Stomach (tissue), 9 donors: ENCODE results near the gene CTNNA3. TPM values are rescaled to one million over a fixed set of nuclear protein-coding genes. Genes with fewer than 3 reads are reported as not detected.

Experiments used
- DNase-seq, 2 donors: peaks; one replicate each; pipeline versions ENCODE4 v3.0.0 to v3.0.0-alpha.2; 2013 to 2019
- H3K27ac ChIP-seq, 5 donors: fragments of 200-600 bp in 4 of 5; sonication (generic) in 4 of 5; one replicate each; pipeline ENCODE4 v1.5.1; 2013 to 2019; ENCODE audit warnings: mild to moderate bottlenecking in 1 of 5, moderate library complexity in 1 of 5
- H3K27me3 ChIP-seq, 3 donors: fragments of 200-600 bp; sonication (generic); one replicate each; pipeline ENCODE4 v1.5.1; 2017 to 2019; ENCODE audit warnings: mixed run types in 1 of 3
- H3K36me3 ChIP-seq, 4 donors: fragments of 200-600 bp; sonication (generic); 1 replicate in 3 of 4; 2 replicates in 1 of 4; pipeline ENCODE4 v1.5.1; 2016 to 2019
- H3K4me1 ChIP-seq, 4 donors: fragments of 200-600 bp; sonication (generic); one replicate each; pipeline ENCODE4 v1.5.1; 2016 to 2019
- H3K4me3 ChIP-seq, 4 donors: fragments of 200-600 bp; sonication (generic) in 3 of 4; one replicate each; pipeline ENCODE4 v1.5.1; 2016 to 2019; ENCODE audit warnings: mild to moderate bottlenecking in 1 of 4
- H3K9me3 ChIP-seq, 4 donors: fragments of 200-600 bp; sonication (generic); one replicate each; pipeline ENCODE4 v1.5.1; 2016 to 2019
- CTCF ChIP-seq, 7 experiments: fragments of 450-650 bp in 4 of 7; fragments of 200-600 bp in 3 of 7; sonication (generic) in 3 of 7; IDR thresholded peaks; one replicate each; pipeline ENCODE4 v1.5.1; 2016 to 2019; ENCODE audit warnings: antibody characterized with exemption in 7 of 7, control low read depth in 2 of 7, mild to moderate bottlenecking in 1 of 7
- EP300 ChIP-seq: sonication (generic); formaldehyde crosslinking; IDR thresholded peaks from one replicate; pipeline ENCODE4 v1.6.1; 2017; ENCODE audit warnings: antibody characterized with exemption
- POLR2A ChIP-seq, 4 donors: fragments of 450-650 bp; IDR thresholded peaks; one replicate each; pipeline ENCODE4 v1.6.1; 2016; ENCODE audit warnings: antibody characterized with exemption in 4 of 4, control low read depth in 2 of 4, mild to moderate bottlenecking in 1 of 4, moderate library complexity in 1 of 4
- POLR2AphosphoS5 ChIP-seq, 3 donors: sonication (generic); formaldehyde crosslinking; IDR thresholded peaks; one replicate each; pipeline ENCODE4 v1.6.1; 2016; ENCODE audit warnings: antibody characterized with exemption in 3 of 3
- WGBS, 5 donors: extraction: QIAGEN DNeasy Blood & Tissue Kit in 3 of 5; methylation state at CpG; one replicate each; pipeline versions ENCODE4 v1.1.5 to v1.1.7; 2013 to 2018; 5-methylcytosine and 5-hydroxymethylcytosine counted together
- intact Hi-C: fragments of 100-400 bp; cut with DNase I; formaldehyde crosslinking; loops from one replicate; pipeline ENCODE4 v1.15.1; 2023; ENCODE audit warnings: low total_unique reads
- polyA plus RNA-seq, 3 donors: library from polyadenylated mRNA; stranded (reverse); fragments of 200-250 nt; gene quantifications; one replicate each; pipeline ENCODE4 v1.2.3, GENCODE V29; 2013
- total RNA-seq, 5 donors: library from RNA; depleted of rRNA; stranded (reverse); fragments of >200 nt; gene quantifications; one replicate each; pipeline versions ENCODE4 v1.1.0 to v1.2.3, GENCODE V29; 2014 to 2016
- donor health status: healthy with polysubstance abuse.
- donor health status: Bipolar disorder and iron deficiency.
- donor health status: healthy.

The CTNNA3 gene
- total and polyA plus RNA-seq, 8 donors, result 0.14 to 46.1 (median 12.9) TPM; not detected in 2

- H3K4me1 ChIP-seq, result no peaks in the 10 kb centered on the region
- no peaks in the 10 kb centered on the region for H3K36me3 ChIP-seq
- 84 to 94% (median 89%) methylated on average over 2 of the region's 2 CpGs for WGBS, 5 donors
- H3K27ac ChIP-seq, result no peak overlapping the region
- intact Hi-C loops, result no loop called here
- no peaks in the 10 kb centered on the region for H3K9me3 ChIP-seq
- TF ChIP-seq POLR2AphosphoS5 (IDR thresholded peaks at IDR 0.05) (no peak), EP300 (no peak), POLR2A (IDR thresholded peaks at IDR 0.05) (no peak), CTCF (IDR thresholded peaks at IDR 0.05) (no peak)
- no peak overlapping the region for H3K4me3 ChIP-seq
- DNase-seq, result no peak
- H3K27me3 ChIP-seq, result no peaks in the 10 kb centered on the region
These were observed 189.8 kb downstream of the CTNNA3 start for GRCh38 chr10:67506083-67506756.

- peak overlapping the region in 2 of 5 donors; percentile 43 to 47 for H3K27ac ChIP-seq
- peak in 1 of 2 donors; percentile 65 for DNase-seq
- intact Hi-C loops, result no loop called here
- H3K27me3 ChIP-seq, result no peaks in the 10 kb centered on the region
- peaks cover 0 to 19% (median 9%) of the 10 kb centered on the region in 4 donors for H3K4me1 ChIP-seq
- no peak for TF ChIP-seq EP300
- TF ChIP-seq POLR2AphosphoS5 (IDR thresholded peaks at IDR 0.05), result peak in 1 of 3 donors; percentile 39
- TF ChIP-seq POLR2A (IDR thresholded peaks at IDR 0.05), result no peak
- no peak for TF ChIP-seq CTCF (IDR thresholded peaks at IDR 0.05)
- 13 to 20% (median 15%) methylated on average over 2 of the region's 2 CpGs for WGBS, 5 donors
- H3K36me3 ChIP-seq, result no peaks in the 10 kb centered on the region
- H3K4me3 ChIP-seq, result no peak overlapping the region
- H3K9me3 ChIP-seq, result no peaks in the 10 kb centered on the region
These were observed 203.5 kb downstream of the CTNNA3 start for GRCh38 chr10:67492317-67493019.

- intact Hi-C loops, result no loop called here
- no peak for DNase-seq
- Histone ChIP-seq H3K4me1 (peaks cover 0 to 18% (median 9%) of the 10 kb centered on the region in 4 donors), H3K36me3 (no peaks in the 10 kb centered on the region), H3K9me3 (peaks cover 0 to 5% (median 0%) of the 10 kb centered on the region in 4 donors), H3K27ac (no peak overlapping the region), H3K4me3 (no peak overlapping the region), H3K27me3 (no peaks in the 10 kb centered on the region)
- WGBS, 5 donors, result 86 to 95% (median 91%) methylated on average over 6 of the region's 6 CpGs
- TF ChIP-seq POLR2A (IDR thresholded peaks at IDR 0.05), result no peak
- TF ChIP-seq POLR2AphosphoS5 (IDR thresholded peaks at IDR 0.05), result no peak
These were observed 207.9 kb downstream of the CTNNA3 start for GRCh38 chr10:67487906-67488619.

GRCh38 chr10:67487199-67487598, 208.8 kb downstream of the CTNNA3 start:
- Histone ChIP-seq H3K27me3 (no peaks in the 10 kb centered on the region), H3K9me3 (peaks cover 0 to 5% (median 0%) of the 10 kb centered on the region in 4 donors), H3K4me3 (no peak overlapping the region), H3K4me1 (peaks cover 0 to 10% (median 5%) of the 10 kb centered on the region in 4 donors), H3K27ac (no peak overlapping the region), H3K36me3 (no peaks in the 10 kb centered on the region)
- intact Hi-C loops, result no loop called here
- no peak for DNase-seq
- TF ChIP-seq CTCF (IDR thresholded peaks at IDR 0.05) (no peak), EP300 (no peak), POLR2AphosphoS5 (IDR thresholded peaks at IDR 0.05) (no peak), POLR2A (IDR thresholded peaks at IDR 0.05) (no peak)
- 38 to 53% (median 47%) methylated on average over 3 of the region's 3 CpGs for WGBS, 5 donors
